ENCODE data around the gene JUNB.

The JUNB gene

DNA sequence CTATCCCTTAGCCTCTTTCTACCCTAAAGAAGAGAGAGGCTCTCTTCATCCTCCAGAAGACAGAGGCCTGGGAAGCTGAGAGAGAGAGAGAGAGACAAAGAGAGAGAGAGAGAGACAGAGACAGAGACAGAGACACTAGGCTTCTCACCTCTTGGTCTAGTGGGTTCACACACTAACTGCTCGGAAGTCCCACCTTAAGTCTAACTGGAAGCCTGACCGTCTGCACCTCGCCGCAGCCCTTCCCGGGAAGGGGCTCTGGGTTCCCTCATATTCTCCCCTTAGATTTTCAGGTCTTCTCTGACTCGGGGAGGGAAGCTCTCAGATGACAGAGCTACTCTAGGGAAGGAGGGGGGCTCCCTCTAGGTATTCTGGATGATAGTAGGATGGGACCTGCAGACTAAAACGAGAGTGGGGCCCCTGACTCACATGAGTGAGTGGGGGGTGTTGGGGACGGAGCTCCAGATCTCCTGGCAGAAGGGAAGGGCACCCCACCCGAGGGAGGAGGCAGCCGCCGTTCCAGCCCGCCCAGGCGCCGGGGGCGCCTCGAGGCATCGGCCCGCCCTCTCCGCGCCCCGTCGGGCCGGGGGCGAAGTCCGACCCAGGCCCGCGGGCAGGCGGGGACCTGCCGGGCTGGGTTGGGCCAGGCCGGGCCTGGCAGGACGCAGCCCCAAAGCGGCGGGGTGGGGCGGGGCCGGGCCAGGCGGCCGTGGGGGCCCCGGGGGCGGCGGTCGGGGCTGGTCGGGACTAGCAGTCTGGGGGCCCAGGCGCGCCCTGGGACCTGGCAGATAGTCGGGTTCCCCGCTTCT, 2.0 kb upstream of the JUNB start:
- no peak for DNase-seq (ENCODE audit: low read depth)
- peak overlapping the region; percentile 38 for H3K4me3 ChIP-seq (ENCODE audit: low read length)
- TF ChIP-seq, protein P1, sequence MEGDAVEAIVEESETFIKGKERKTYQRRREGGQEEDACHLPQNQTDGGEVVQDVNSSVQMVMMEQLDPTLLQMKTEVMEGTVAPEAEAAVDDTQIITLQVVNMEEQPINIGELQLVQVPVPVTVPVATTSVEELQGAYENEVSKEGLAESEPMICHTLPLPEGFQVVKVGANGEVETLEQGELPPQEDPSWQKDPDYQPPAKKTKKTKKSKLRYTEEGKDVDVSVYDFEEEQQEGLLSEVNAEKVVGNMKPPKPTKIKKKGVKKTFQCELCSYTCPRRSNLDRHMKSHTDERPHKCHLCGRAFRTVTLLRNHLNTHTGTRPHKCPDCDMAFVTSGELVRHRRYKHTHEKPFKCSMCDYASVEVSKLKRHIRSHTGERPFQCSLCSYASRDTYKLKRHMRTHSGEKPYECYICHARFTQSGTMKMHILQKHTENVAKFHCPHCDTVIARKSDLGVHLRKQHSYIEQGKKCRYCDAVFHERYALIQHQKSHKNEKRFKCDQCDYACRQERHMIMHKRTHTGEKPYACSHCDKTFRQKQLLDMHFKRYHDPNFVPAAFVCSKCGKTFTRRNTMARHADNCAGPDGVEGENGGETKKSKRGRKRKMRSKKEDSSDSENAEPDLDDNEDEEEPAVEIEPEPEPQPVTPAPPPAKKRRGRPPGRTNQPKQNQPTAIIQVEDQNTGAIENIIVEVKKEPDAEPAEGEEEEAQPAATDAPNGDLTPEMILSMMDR (conservative IDR thresholded peaks at IDR 0.05; ENCODE audit: low read depth, low read length): no peak

DNA sequence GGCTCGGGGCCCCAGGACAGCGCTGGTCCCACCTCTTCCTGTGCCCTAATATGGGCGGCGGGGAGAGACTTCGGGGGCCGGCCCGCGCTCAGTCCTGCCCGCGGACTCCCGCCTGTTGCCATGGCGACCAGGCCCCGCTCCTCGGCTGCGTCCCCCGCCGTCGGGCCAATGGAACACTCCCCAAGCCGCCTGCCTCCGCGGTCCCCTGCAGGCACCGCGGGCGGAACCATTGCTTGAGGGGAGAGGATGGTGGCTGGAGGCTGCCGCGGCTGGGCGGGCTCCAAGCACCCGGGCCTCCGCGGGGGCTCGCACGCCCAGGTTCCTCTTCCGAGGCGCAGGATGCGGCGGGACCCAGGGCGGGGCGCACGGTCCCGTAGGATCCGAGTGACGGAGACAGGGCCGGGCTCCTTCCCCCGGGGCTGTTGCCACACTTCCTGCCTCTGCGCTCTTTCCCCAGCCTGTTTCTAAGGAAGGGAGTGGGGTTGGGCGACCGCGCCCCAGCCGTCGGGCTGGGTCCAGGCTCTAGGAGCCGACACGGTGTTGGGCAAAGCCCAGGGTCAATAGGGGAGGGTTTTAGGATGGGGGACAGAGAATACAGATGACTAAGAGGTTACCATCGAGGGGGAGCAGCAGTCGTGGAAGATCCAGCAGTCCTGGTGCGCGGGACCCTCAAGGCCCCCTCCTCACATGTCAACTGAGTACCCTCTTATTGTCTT, 1.2 kb upstream of the JUNB start:
- TF ChIP-seq, protein P1 (conservative IDR thresholded peaks at IDR 0.05; ENCODE audit: low read depth, low read length): no peak
- H3K4me3 ChIP-seq (ENCODE audit: low read length): peak overlapping the region; percentile 38
- DNase-seq (ENCODE audit: low read depth): peak; percentile 77

GRCh38 chr19:12790628-12791344, 500 bp upstream of the JUNB start:
- peak overlapping the region; percentile 76 for H3K4me3 ChIP-seq (ENCODE audit: low read length)
- TF ChIP-seq, protein P1 (conservative IDR thresholded peaks at IDR 0.05; ENCODE audit: low read depth, low read length): no peak
- no peak for DNase-seq (ENCODE audit: low read depth)

- TF ChIP-seq, protein P1 (conservative IDR thresholded peaks at IDR 0.05; ENCODE audit: low read depth, low read length): no peak
- DNase-seq (ENCODE audit: low read depth): no peak
- H3K4me3 ChIP-seq (ENCODE audit: low read length): peak overlapping the region; percentile 76
Observed at GRCh38 chr19:12792051-12792852, 966 bp downstream of the JUNB start.

DNA sequence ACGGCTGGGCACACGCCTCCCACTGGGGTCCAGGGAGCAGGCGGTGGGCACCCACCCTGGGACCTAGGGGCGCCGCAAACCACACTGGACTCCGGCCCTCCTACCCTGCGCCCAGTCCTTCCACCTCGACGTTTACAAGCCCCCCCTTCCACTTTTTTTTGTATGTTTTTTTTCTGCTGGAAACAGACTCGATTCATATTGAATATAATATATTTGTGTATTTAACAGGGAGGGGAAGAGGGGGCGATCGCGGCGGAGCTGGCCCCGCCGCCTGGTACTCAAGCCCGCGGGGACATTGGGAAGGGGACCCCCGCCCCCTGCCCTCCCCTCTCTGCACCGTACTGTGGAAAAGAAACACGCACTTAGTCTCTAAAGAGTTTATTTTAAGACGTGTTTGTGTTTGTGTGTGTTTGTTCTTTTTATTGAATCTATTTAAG, 1.6 kb downstream of the JUNB start:
- TF ChIP-seq, protein P1 (conservative IDR thresholded peaks at IDR 0.05; ENCODE audit: low read depth, low read length): no peak
- H3K4me3 ChIP-seq (ENCODE audit: low read length): peak overlapping the region; percentile 76
- DNase-seq (ENCODE audit: low read depth): no peak

Measured in retinal pigment epithelial cell (primary cell).